HFF-Myc (cell line): Measurements from ENCODE around the gene CEP192.

Source experiments
- DNase-seq: peaks from one replicate; pipeline ENCODE4 v3.0.0-alpha.2; 2011; ENCODE audit warnings: low read depth; ENCODE audit errors: extremely low read depth
- H3K4me3 ChIP-seq: replicated peaks from 2 replicates; pipeline ENCODE4 v1.5.1; 2011; ENCODE audit warnings: low read depth, mild to moderate bottlenecking, control low read depth, low read length
- TF ChIP-seq, protein P1 (sequence below): IDR thresholded peaks from 2 replicates; pipeline ENCODE4 v1.5.1; 2012; ENCODE audit warnings: mild to moderate bottlenecking, low read depth, low read length, control low read depth; ENCODE audit errors: missing control alignments

CEP192 gene

DNA sequence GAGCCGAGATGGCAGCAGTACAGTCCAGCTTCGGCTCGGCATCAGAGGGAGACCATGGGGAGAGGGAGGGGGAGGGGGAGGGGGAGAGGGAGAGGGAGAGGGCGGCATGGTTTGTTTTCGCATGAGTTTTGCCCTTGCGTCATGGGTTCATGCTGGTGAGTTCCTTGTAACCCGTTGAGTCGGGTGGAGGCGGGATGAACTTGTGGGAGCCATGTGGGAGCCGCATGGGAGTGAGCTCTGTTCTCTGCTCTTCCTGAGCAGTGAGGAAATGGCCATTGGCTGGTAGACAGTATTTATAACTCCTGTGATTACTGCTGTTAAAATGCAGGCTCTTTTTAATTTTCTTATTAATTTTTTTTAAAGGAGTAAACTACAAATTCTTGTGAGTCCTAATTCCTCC, 108.0 kb downstream of the CEP192 start:
- no peak overlapping the region for H3K4me3 ChIP-seq
- no peak for DNase-seq
- TF ChIP-seq, protein P1, sequence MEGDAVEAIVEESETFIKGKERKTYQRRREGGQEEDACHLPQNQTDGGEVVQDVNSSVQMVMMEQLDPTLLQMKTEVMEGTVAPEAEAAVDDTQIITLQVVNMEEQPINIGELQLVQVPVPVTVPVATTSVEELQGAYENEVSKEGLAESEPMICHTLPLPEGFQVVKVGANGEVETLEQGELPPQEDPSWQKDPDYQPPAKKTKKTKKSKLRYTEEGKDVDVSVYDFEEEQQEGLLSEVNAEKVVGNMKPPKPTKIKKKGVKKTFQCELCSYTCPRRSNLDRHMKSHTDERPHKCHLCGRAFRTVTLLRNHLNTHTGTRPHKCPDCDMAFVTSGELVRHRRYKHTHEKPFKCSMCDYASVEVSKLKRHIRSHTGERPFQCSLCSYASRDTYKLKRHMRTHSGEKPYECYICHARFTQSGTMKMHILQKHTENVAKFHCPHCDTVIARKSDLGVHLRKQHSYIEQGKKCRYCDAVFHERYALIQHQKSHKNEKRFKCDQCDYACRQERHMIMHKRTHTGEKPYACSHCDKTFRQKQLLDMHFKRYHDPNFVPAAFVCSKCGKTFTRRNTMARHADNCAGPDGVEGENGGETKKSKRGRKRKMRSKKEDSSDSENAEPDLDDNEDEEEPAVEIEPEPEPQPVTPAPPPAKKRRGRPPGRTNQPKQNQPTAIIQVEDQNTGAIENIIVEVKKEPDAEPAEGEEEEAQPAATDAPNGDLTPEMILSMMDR: no peak

DNA sequence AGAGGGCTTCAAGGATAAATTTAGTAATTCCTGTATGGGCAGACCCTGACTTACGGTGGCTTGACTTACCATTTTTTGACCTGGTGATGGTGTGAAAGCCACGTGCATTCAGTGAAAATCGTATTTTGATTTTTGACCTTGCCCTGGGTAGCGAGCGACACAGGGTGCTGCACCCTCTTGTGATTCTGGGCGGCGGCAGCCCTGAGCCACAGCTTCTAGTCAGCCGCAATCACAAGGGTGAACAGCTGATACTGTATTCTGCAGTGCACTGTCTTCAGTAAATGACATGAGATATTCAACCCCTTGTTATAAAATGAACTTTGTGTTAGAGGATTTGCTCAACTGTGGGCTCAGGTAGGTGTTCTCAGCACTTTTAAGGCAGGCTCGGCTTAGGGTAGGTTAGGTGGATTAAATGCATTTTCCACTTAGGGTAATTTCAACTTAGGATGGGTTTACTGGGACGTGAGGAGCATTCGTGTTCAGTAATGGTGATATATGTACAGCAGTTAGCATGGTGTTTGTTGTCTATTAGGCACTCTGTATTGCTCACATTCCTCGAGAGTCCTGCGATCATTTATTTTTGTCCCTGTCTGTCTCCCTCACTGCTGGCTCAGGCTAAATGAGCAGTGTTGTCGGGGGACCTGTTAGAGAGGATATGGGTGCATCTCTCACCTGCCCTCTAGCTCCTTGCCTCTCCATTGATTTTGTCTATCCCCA, 109.9 kb downstream of the CEP192 start:
- H3K4me3 ChIP-seq: no peak overlapping the region
- TF ChIP-seq, protein P1: no peak
- DNase-seq: no peak

DNA sequence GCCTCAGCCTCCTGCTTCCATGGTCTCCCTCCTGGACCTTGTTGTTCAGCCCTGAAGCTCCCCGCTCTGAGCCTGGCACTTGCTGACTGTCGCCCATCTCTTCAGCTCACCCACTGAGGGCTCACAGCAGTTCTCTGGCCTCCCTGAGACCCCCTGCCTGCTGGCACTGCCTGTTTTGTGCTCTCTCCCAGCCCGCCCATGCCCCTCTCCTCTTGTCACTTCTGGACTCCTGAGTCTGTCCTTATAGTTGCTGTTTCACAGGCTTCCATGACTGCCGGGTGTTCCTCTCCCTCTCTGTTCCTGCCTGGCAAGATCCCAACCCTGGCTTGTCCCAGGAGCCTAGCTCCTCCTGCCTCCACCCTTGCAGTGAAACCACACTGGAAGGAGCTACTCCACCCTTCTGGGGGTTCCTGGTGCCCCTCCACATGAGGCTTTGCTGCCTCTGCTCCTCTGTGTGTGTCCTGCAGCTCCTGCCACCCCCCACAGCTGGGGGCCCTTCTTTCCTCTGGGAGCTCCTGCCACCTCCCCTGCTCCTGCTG, 110.6 kb downstream of the CEP192 start:
- H3K4me3 ChIP-seq: no peak overlapping the region
- TF ChIP-seq, protein P1: no peak
- no peak for DNase-seq

DNA sequence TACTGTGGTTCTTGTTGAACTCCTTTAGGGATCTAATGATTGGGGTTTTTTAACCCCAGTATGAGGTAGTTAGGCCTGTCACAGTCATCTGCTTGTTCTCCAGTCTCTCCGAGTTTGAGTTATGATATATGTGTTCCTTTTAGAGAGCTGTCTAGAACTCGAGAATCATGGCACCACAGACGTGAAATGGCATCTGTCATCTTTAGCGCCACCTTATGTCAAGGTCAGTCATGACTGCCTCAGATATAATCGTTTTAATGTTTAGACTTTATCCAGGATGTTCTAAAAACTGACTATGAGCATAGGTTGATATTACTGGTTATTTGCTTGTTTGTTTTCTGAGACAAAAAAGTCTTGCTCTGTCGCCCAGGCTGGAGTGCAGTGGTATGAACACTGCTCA, 112.2 kb downstream of the CEP192 start:
- TF ChIP-seq, protein P1: peak; percentile 19
- no peak for DNase-seq
- no peak overlapping the region for H3K4me3 ChIP-seq

DNA sequence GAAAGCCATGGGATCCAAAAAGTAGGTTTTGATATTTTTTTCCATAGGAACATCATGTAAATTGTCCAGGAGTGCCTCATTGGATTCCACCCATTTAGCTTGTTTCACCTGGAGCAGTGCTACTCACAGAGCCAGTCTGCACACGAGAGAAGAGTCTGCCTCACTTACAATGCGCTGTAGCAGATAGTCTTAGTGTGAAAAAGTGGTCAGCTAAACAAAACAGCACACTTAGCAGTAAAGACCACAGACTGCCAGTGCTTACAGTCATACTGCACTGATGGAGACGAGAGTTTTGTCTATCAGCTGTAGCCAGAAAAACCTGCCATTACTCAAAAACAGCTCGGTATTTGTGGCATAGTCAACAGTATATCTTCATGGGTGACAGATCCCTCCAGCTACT, 113.9 kb downstream of the CEP192 start:
- no peak overlapping the region for H3K4me3 ChIP-seq
- DNase-seq: no peak
- TF ChIP-seq, protein P1: no peak

DNA sequence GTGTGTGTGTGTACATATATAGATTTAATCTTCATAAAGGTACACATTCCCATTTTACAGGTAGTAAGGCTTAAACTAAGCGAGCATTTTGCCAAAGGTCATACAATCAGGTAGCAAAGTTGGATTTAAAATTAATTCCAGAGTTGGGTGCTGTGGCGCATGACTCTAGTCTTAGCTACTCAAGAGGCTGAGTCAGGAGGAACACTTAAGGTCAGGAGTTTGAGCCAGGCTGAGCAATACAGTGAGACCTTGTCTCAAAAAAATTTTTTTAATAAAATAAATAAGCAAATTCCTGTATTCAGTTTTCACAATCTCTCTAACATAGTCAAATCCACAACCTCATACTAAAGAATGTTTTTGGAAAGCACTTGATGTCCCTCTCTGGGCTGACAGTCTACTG, 115.9 kb downstream of the CEP192 start:
- TF ChIP-seq, protein P1: no peak

More for the DNA sequence above, 115.9 kb downstream of the CEP192 start:
- no peak for DNase-seq
- no peak overlapping the region for H3K4me3 ChIP-seq
